ENCODE data around the gene QPCT. TPM values are rescaled to one million over a fixed set of nuclear protein-coding genes. Genes with fewer than 3 reads are reported as not detected.

QPCT gene
- total and polyA plus RNA-seq, 2 of the 4 experiments (the other 2 are of a cell fraction), result 1.9 to 2.2 TPM

- Histone ChIP-seq H3K9me3 (ENCODE audit: control insufficient read depth, insufficient read depth, low read length) (no peaks in the 10 kb centered on the region), H3K4me2 (ENCODE audit: low read depth, low read length) (no peak overlapping the region), H2BK15ac (ENCODE audit: low read depth, low read length) (no peak overlapping the region), H2BK5ac (ENCODE audit: low read depth, low read length, poor library complexity, severe bottlenecking) (no peak overlapping the region), H2BK120ac (ENCODE audit: low read depth, low read length) (no peak overlapping the region), H2BK20ac (ENCODE audit: low read depth, low read length) (no peak overlapping the region), H2AK5ac (ENCODE audit: low read depth, low read length) (no peak overlapping the region), H3K27ac (ENCODE audit: insufficient read depth, low read length) (no peak overlapping the region), H3K4ac (ENCODE audit: low read depth, low read length) (no peak overlapping the region), H3K36me3 (ENCODE audit: control insufficient read depth, insufficient read depth, low read length) (no peaks in the 10 kb centered on the region), H4K8ac (ENCODE audit: low read depth in 2 of 2, low read length in 2 of 2) (no peak overlapping the region), H3K4me1 (ENCODE audit: control insufficient read depth, insufficient read depth, low read length) (no peaks in the 10 kb centered on the region), H4K20me1 (ENCODE audit: insufficient read depth, low read length) (no peaks in the 10 kb centered on the region), H2AFZ (replicated peaks; ENCODE audit: low read length, poor library complexity) (no peak overlapping the region), H4K91ac (ENCODE audit: insufficient read depth, low read depth, low read length) (no peak overlapping the region), H4K5ac (ENCODE audit: low read depth, low read length) (no peak overlapping the region), H3K4me3 (ENCODE audit: insufficient read depth, low read depth, low read length) (no peak overlapping the region), H3K9ac (ENCODE audit: low read depth, low read length) (no peak overlapping the region), H3K14ac (replicated peaks; ENCODE audit: low read depth, low read length) (no peak overlapping the region), H3K79me1 (ENCODE audit: low read depth in 1 of 2, low read length in 2 of 2) (no peaks in the 10 kb centered on the region), H3K18ac (ENCODE audit: low read depth, low read length) (no peak overlapping the region), H3K27me3 (ENCODE audit: control insufficient read depth, insufficient read depth, low read length) (peaks cover 19% of the 10 kb centered on the region), H3K56ac (ENCODE audit: extremely low read depth, insufficient read depth, low read length) (no peak overlapping the region), H3K23ac (ENCODE audit: low read depth, low read length) (no peak overlapping the region), H2AK9ac (replicated peaks; ENCODE audit: low read depth, low read length, poor library complexity) (no peak overlapping the region), H3K9me1 (ENCODE audit: insufficient read depth, low read length) (no peaks in the 10 kb centered on the region)
- ChIA-PET POLR2A (ENCODE audit: unreplicated experiment) (no interaction called here), CTCF (no interaction called here)
- intact Hi-C loops (cut with micrococcal nuclease), result no loop called here
- in situ Hi-C loops (cut with MboI; ENCODE audit: low sequenced_read_pairs), result no loop called here
- 40% methylated on average over 2 of the region's 2 CpGs; no CpG with 5 or more reads in 1 of the 2 experiments for WGBS, 2 experiments (ENCODE audit: extremely low coverage in 2 of 2, insufficient read length in 1 of 2)
- no peak for ATAC-seq (ENCODE audit: low read depth)
- dilution Hi-C loops (cut with HindIII; ENCODE audit: low sequenced_read_pairs, unreplicated experiment), result no loop called here
- no peak for DNase-seq
- no TSS peak for BruUV-seq (replicated peaks)
- TF ChIP-seq MAZ (IDR thresholded peaks at IDR 0.05; ENCODE audit: borderline replicate concordance, low read depth, low read length) (no peak), MXI1 (IDR thresholded peaks at IDR 0.05; ENCODE audit: borderline replicate concordance, low read depth, low read length) (no peak), RCOR1 (IDR thresholded peaks at IDR 0.05; ENCODE audit: insufficient replicate concordance, low read length) (no peak), NFE2L2 (IDR thresholded peaks at IDR 0.05; ENCODE audit: low read depth, low read length) (no peak), RFX5 (IDR thresholded peaks at IDR 0.05; ENCODE audit: low read depth, low read length) (no peak), BHLHE40 (IDR thresholded peaks at IDR 0.05; ENCODE audit: low read depth, low read length) (no peak)
These were observed 21.2 kb downstream of the QPCT start for GRCh38 chr2:37365669-37366068.

All from IMR-90 (cell line).